Omental fat pad (tissue), 4 donors: ENCODE measurements around the gene ODAPH. TPM values are rescaled to one million over a fixed set of nuclear protein-coding genes. Genes with fewer than 3 reads are reported as not detected.
"Not testable (repeated sequence)": the region's sequence is repeated elsewhere in the genome, so short reads cannot be mapped to it uniquely, and the experiment has no call there.

Source experiments
- ATAC-seq: fragments of 150-250 bp; one replicate; pipeline ENCODE4 v1.9.1; 2016; ENCODE audit warnings: mild to moderate bottlenecking, moderate library complexity; ENCODE audit not compliant: low FRiP score
- DNase-seq: peaks from one replicate; pipeline ENCODE4 v3.0.0-alpha.2; 2019; ENCODE audit warnings: low spot score
- CTCF ChIP-seq, 3 donors: fragments of 450-650 bp; IDR thresholded peaks; one replicate each; pipeline ENCODE4 v1.5.1; 2016 to 2017; ENCODE audit warnings: antibody characterized with exemption in 3 of 3, mild to moderate bottlenecking in 3 of 3, moderate library complexity in 2 of 3
- total RNA-seq, 4 donors: library from RNA; depleted of rRNA; stranded (reverse); fragments of >200 nt; gene quantifications; one replicate each; pipeline ENCODE4 v1.1.0, GENCODE V29; 2016

The ODAPH gene
- total RNA-seq, 4 donors from 2014 or later, result not detected

DNA sequence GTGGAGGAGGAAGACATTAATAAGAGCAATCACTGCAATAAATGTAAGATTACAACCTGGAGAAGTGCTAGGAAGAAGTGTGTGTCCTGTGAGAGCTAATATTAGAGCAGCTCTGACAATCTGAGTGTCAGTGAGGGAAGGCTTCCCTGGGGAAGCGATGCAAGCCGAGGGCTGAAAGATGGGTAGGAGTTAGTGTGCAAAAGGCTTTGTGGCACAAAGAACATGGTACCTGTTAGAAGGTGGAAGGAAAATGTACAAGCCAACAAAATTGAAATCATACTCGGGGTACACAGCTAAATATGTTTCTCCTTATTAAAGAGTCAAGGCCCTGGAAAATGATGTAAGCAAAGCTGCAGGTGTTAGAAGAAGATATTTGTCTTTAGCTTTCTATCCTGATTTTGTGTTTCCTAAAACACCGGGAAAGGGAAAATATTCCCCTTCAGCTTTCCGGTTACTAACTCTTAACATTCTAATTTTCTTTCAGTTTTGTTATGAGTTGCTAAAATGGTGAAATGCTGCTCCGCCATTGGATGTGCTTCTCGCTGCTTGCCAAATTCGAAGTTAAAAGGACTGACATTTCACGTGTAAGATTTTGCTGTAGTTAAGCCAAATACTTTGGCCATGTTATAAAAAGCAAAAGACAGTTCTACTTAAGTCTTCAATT lies 40.8 kb upstream of the ODAPH start:
- ATAC-seq, result no peak
- DNase-seq, result no peak
- TF ChIP-seq CTCF (IDR thresholded peaks at IDR 0.05), result no peak

GRCh38 chr4:75516144-75516543 lies 39.7 kb upstream of the ODAPH start:
- ATAC-seq, result no peak
- no peak for TF ChIP-seq CTCF (IDR thresholded peaks at IDR 0.05)
- no peak for DNase-seq

DNA sequence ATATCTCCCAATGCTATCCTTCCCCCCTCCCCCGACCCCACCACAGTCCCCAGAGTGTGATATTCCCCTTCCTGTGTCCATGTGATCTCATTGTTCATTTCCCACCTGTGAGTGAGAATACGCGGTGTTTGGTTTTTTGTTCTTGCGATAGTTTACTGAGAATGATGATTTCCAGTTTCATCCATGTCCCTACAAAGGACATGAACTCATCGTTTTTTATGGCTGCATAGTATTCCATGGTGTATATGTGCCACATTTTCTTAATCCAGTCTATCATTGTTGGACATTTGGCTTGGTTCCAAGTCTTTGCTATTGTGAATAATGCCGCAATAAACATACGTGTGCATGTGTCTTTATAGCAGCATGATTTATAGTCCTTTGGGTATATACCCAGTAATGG lies 36.4 kb upstream of the ODAPH start:
- ATAC-seq, DNase-seq: not testable (repeated sequence)

- DNase-seq (no peak), ATAC-seq (no peak)
- TF ChIP-seq CTCF (IDR thresholded peaks at IDR 0.05), result no peak
Measured at GRCh38 chr4:75525086-75525485, 30.8 kb upstream of the ODAPH start.

DNA sequence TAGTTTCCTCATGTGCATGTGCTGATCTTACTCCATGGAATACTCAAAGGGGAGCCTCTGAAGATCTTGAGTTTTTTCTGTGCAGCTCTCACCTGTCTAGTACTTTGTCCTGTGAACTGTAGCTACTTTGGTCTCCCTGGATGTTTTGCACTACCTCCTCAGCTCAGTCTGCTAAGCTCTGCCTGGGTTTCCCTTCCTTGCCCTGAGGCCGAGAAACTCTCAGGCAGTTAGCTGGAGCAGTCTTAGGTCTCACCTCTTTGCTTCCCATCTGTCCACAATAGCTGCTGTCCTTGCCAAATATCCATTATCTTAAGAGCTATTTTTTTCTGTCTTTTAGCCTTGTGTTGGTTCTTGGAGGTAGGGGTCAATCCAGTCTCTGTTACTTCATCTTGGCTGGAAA lies 30.0 kb upstream of the ODAPH start:
- no peak for TF ChIP-seq CTCF (IDR thresholded peaks at IDR 0.05)
- no peak for ATAC-seq

GRCh38 chr4:75527482-75527881 lies 28.4 kb upstream of the ODAPH start:
- DNase-seq, result no peak

More for the DNA sequence above, 30.0 kb upstream of the ODAPH start:
- no peak for DNase-seq

DNA sequence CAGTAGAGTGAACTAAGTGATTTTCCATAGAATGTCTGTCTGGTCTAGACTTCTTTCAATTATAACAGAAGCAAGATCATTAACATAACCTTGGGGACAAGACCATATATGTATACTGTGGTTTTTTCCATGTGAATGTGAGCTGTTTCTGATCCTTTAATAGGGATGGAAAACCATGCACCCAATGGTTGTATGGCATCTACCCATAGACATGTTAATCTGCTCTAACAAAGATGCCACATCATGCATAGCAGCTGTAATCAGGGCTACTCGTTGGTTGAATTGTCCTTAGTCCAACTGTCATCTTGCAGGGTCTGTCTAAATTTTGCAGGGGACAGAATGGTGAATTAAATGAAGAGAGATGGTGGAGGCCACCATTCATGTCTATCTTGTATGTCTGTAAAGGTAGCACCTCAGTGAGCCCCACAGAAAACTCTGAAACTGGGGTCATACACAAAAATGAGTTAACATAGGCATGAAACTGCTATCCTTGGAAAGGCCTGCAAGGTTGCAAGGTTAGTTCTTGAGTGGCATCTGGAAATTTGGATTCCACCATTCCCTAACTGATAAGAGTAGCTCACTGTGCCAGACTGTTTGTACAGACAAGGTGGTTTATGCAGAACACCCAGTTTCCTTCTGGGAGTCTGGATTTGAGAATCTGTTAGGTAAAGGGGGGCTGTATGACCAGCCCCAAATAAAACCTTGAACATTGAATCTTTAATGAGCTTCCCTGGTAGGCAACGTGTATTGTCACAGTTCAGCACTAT lies 25.1 kb upstream of the ODAPH start:
- DNase-seq, result no peak
- no peak for TF ChIP-seq CTCF (IDR thresholded peaks at IDR 0.05)
- ATAC-seq, result no peak

More at GRCh38 chr4:75527482-75527881, 28.4 kb upstream of the ODAPH start:
- no peak for ATAC-seq
- TF ChIP-seq CTCF (IDR thresholded peaks at IDR 0.05), result no peak

DNA sequence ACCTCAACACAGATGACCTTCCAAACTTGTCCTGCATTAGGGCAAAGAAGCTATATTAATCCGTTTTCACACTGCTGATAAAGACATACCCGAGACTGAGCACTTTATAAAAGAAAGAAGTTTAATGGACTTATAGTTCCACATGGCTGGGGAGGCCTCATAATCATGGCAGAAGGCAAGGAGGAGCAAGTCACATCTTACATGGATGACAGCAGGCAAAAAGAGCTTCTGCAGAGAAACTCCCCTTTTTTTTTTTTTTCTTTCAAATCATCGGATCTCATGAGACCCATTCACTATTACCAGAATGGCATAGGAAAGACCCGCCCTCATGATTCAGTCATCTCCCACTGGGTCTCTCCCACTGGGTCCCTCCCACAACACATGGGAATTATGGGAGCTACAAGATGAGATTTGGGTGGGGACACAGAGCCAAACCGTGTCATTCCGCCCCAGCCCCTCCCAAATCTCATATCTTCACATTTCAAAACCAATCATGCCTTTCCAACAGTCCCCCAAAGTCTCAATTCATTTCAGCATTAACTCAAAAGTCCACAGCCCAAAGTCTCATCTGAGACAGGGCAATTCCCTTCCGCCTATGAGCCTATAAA lies 24.2 kb upstream of the ODAPH start:
- DNase-seq, ATAC-seq: not testable (repeated sequence)

DNA sequence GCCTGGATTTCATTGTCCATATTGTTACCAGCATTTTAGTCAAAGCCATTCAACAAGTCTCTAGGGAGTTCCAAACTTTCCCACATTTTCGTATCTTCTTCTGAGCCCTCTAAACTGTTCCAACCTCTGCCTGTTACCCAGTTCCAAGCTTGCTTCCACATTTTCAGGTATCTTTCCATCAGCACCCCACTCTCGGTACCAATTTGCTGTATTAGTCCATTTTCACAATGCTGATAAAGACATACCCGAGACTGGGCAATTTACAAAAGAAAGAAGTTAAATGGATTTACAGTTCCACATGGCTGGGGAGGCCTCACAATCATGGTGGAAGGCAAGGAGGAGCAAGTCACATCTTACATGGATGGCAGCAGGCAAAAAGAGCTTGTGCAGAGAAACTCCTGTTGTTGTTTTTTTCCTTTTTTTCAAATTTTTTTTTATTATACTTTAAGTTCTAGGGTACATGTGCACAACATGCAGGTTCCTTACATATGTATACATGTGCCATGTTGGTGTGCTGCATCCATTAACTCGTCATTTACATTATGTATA lies 22.5 kb upstream of the ODAPH start:
- not testable (repeated sequence) for ATAC-seq

DNA sequence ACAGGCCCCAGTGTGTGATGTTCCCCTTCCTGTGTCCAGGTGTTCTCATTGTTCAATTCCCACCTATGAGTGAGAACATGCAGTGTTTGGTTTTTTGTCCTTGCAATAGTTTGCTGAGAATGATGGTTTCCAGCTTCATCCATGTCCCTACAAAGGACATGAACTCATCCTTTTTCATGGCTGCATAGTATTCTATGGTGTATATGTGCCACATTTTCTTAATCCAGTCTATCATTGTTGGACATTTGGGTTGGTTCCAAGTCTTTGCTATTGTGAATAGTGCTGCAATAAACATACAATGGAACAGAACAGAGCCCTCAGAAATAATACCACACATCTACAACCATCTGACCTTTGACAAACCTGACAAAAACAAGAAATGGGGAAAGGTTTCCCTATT lies 21.9 kb upstream of the ODAPH start:
- not testable (repeated sequence) for ATAC-seq, DNase-seq

More for the DNA sequence above, 22.5 kb upstream of the ODAPH start:
- not testable (repeated sequence) for DNase-seq

GRCh38 chr4:75537308-75537707 lies 18.6 kb upstream of the ODAPH start:
- DNase-seq, ATAC-seq: not testable (repeated sequence)
